Activated CD4-positive, alpha-beta T cell treated with anti-CD3 and anti-CD28 coated beads, Interleukin-2, amount 50 U/mL, for 24 hours (primary cell): ENCODE data around the gene HIPK2.

Experiments used
- DNase-seq, 2 donors: peaks; one replicate each; pipeline ENCODE4 v3.0.0-alpha.2; 2020; ENCODE audit warnings: low read depth in 1 of 2, low spot score in 1 of 2

The HIPK2 gene

GRCh38 chr7:139543801-139544603, 233.8 kb downstream of the HIPK2 start:
- no peak for DNase-seq

DNA sequence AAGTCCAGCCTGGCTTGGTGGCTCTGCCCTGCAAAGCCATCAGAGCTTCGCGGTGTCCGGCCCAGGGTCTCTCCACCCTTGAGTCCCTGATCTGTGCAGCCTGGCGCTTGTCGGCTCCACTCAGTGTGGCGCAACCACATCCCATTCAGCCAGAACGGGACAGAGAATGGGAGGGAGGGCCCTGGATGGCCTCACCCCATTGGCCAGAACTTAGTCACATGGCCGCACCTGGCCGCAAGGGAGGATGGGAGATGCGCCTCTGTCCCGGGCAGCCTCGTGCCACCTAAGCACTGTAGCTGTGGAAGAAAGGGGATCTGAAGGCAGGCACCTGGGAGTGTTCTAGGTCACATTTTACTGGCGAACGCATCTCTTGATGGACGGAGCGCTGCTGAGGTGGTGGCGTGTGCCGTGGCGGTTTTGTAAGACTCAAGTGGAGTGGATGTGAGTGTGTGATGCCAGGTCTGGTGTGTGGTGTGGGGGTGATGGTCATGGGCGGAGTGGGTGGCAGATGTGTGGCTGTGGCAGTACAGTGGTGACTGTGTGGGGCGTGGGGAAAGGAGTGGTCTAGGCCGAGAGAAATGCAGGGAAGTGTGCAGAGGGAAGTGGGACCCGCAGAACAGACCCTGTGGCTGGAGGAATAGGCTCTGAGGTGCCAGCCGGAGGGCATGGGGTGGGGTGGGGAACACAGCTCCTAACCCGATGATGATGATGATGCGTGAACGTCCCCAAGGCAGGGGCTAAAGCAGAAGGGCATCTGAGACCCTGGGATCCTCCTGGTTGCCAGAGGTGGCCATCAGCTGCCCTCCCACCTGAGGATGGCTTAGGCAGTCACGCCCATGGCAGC, 235.3 kb downstream of the HIPK2 start:
- DNase-seq: no peak

DNA sequence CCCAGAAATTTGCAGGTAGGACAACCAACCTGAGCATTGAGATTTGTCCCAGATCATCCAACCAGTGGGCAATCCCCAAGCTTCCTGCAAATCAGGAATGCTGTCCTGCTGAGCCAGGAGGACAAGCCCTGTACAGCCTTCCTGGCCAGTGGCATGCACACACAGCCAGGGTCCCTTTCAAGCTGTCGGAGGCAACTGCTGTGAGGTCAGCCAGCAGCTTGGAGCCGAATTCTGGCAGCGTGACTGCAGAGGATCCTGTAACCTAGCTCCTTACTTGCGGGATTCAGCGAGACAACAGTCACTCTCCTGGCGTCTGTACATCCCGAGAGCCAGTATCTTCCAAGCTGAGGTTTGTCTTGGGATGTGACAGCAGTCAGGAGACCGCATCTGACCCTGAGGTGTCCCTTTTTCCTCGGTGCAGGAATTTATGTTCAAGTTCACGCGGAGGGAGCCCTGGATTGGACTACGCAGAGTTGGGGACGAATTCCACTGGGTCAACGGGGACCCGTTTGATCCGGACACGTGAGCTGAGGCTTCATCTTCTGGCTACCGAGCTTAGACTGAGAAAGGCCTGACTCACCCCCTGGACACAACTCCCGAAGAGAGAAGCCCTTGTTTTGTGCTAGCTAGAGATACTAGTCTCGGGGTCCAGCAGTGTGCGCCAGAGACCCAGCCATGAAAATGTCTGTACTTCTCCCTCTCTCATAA, 236.0 kb downstream of the HIPK2 start:
- DNase-seq: no peak

DNA sequence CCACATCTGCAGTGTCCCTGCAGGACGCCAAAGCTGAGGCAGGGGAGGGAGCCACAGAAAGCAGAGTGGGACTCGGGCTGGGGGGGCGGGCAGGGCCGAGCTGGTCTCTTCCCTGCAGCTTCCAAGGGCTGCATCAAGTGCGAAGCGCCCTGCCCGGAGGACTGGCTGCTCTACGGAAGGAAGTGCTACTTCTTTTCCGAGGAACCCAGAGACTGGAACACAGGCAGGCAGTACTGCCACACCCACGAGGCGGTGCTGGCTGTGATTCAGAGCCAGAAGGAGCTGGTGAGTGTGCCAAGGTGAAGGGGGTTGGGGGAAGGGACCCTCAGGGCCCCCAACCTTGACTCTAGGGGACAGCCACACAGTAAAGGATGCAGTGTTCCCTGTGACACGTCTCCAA, 237.6 kb downstream of the HIPK2 start:
- no peak for DNase-seq

GRCh38 chr7:139538881-139539635, 238.7 kb downstream of the HIPK2 start:
- DNase-seq: no peak

GRCh38 chr7:139536152-139536551, 241.6 kb downstream of the HIPK2 start:
- no peak for DNase-seq

DNA sequence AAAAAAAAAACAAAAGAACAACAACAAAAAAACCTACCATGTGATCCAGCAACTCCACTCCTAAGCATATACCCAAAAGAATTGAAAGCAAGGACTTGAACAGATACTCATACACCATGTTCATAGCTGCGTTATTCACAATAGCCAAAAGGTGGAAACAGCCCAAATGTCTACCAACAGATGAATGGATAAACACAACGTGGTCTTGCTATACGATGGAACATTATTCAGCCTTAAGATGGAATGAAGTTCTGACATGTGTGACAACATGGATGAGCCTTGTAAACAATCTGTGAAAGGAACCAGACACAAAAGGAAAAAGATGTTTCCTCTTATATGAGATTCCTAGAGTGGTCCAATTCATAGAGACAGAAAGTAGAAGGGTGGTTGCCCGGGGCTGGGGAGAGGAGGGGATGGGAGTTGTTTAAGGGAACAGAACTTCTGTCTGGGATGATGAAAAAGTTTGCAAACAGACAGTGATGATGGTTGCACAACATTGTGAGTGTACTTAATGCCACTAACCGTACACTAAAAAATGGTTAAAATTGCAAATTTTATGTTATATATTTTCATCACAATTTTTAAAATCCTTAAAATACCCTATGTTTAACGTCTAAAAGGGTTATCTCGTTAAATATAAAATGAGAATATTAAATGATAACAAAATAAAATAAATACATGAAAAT, 242.7 kb downstream of the HIPK2 start:
- DNase-seq: no peak

DNA sequence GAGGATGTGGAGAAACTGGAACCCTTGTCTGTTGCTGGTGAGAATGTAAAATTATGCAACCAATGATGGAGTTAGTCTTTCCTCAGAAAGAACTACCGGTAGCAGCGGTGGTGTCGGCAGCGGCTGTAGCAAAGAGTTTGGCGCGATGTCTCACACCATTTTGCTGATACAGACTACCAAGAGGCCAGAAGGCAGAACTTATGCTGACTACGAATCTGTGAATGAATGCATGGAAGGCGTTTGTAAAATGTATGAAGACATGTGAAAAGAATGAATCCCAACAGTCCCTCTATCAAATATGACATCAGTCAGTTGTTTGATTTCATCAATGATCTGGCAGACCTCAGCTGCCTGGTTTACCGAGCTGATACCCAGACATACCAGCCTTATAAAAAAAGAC, 243.7 kb downstream of the HIPK2 start:
- DNase-seq: no peak

- DNase-seq: no peak
Measured at GRCh38 chr7:139532636-139533155, 245.1 kb downstream of the HIPK2 start.

DNA sequence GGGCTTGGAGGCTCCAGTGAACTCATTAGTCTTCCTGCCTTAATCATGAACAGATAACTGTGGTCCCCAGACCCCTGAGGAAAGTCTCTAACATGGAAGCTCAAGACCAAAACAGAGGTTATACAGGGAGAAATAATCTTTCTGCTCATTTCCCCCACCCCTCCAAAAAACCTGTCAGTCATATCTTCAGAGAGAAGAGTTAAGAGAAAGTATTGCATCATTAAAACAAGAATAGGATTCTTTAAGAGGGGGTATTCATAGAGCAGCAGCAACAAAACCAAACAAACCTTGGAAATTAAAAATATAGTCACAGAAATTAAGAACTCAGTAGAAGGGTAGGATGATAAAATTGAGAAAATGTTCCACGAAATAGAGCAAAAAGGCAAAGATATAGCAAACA, 246.7 kb downstream of the HIPK2 start:
- DNase-seq: no peak

- DNase-seq: no peak
Measured at GRCh38 chr7:139526578-139527544, 250.9 kb downstream of the HIPK2 start.

GRCh38 chr7:139525750-139526149, 252.0 kb downstream of the HIPK2 start:
- DNase-seq: no peak

- no peak for DNase-seq
Measured at GRCh38 chr7:139525239-139525638, 252.6 kb downstream of the HIPK2 start.

- DNase-seq: no peak
Measured at GRCh38 chr7:139523968-139524815, 253.6 kb downstream of the HIPK2 start.

GRCh38 chr7:139523199-139523941, 254.4 kb downstream of the HIPK2 start, which contains the start of gene CLEC2L:
TSS of gene CLEC2L (plus strand) at chr7:139523685. CDS start at chr7:139523928, 243 bp downstream.
- no peak for DNase-seq

GRCh38 chr7:139522830-139523198, 255.0 kb downstream of the HIPK2 start:
- no peak for DNase-seq

DNA sequence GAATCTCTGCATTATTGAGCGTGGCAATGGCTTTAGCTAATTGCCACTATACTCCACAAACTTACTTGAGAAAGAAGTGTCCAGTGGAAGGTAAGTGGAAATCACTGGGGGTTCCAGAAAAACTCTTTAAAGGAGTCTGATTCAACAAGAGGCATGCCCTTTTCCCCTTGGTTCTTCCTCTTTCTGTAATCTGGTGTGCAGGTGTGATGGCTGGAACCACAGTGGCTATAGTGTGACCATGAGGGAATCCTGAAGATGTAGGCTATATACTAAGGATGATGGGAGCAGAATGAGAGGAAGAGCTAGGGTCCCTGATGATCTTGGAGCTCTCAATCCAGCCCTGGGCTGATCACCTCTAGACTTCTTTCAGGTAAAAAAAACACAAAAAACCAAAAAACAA, 256.4 kb downstream of the HIPK2 start:
- no peak for DNase-seq
